Activated CD4-positive, alpha-beta T cell treated with anti-CD3 and anti-CD28 coated beads, Interleukin-2, Interleukin-4, amounts not matched to agents 100 ng/mL and 50 ng/mL, durations not matched to agents 16 hours and 8 hours (primary cell): Measurements from ENCODE around the gene RPS6KA5.
"Not testable (repeated sequence)": the region's sequence is repeated elsewhere in the genome, so short reads cannot be mapped to it uniquely, and the experiment has no call there.

ENCODE experiments used
- DNase-seq: peaks from one replicate; pipeline ENCODE4 v3.0.0-alpha.2; 2020; ENCODE audit warnings: low spot score

The RPS6KA5 gene

GRCh38 chr14:90870950-90871604 lies 189.4 kb downstream of the RPS6KA5 start:
- DNase-seq: no peak

GRCh38 chr14:90867501-90867900 lies 192.9 kb downstream of the RPS6KA5 start:
- DNase-seq: no peak

- DNase-seq: no peak
Observed at GRCh38 chr14:90866833-90867232, 193.6 kb downstream of the RPS6KA5 start.

GRCh38 chr14:90864741-90865140 lies 195.7 kb downstream of the RPS6KA5 start:
- DNase-seq: no peak

- no peak for DNase-seq
Observed at GRCh38 chr14:90858511-90858910, 201.9 kb downstream of the RPS6KA5 start.

- no peak for DNase-seq
Observed at GRCh38 chr14:90857866-90858265, 202.6 kb downstream of the RPS6KA5 start.

- DNase-seq: not testable (repeated sequence)
Observed at GRCh38 chr14:90856115-90856514, 204.3 kb downstream of the RPS6KA5 start.

- DNase-seq: no peak
Observed at GRCh38 chr14:90853116-90853515, 207.3 kb downstream of the RPS6KA5 start.

- no peak for DNase-seq
Observed at GRCh38 chr14:90851327-90852036, 209.0 kb downstream of the RPS6KA5 start.

- DNase-seq: no peak
Observed at GRCh38 chr14:90850487-90850886, 210.0 kb downstream of the RPS6KA5 start.

GRCh38 chr14:90849787-90850444 lies 210.5 kb downstream of the RPS6KA5 start:
- DNase-seq: no peak

- no peak for DNase-seq
Observed at GRCh38 chr14:90848944-90849731, 211.3 kb downstream of the RPS6KA5 start.

- DNase-seq: no peak
Observed at GRCh38 chr14:90846511-90846910, 213.9 kb downstream of the RPS6KA5 start.

- DNase-seq: no peak
Observed at GRCh38 chr14:90844321-90844720, 216.1 kb downstream of the RPS6KA5 start.

- no peak for DNase-seq
Observed at GRCh38 chr14:90842726-90843125, 217.7 kb downstream of the RPS6KA5 start.

- not testable (repeated sequence) for DNase-seq
Observed at GRCh38 chr14:90840667-90841066, 219.8 kb downstream of the RPS6KA5 start.

GRCh38 chr14:90839889-90840266 lies 220.6 kb downstream of the RPS6KA5 start:
- DNase-seq: no peak

- no peak for DNase-seq
Observed at GRCh38 chr14:90839024-90839888, 221.2 kb downstream of the RPS6KA5 start.

- DNase-seq: not testable (repeated sequence)
Observed at GRCh38 chr14:90838531-90838930, 221.9 kb downstream of the RPS6KA5 start.

GRCh38 chr14:90837355-90837754 lies 223.1 kb downstream of the RPS6KA5 start:
- DNase-seq: no peak

- no peak for DNase-seq
Observed at GRCh38 chr14:90836692-90837063, 223.8 kb downstream of the RPS6KA5 start.
